ENCODE results near the gene NLRP3.

- TF ChIP-seq EZH2 (IDR thresholded peaks at IDR 0.05; ENCODE audit: insufficient read depth, poor library complexity, severe bottlenecking) (no peak), EZH2phosphoT487 (IDR thresholded peaks at IDR 0.05; ENCODE audit: insufficient read depth, low read depth) (no peak)
Observed at GRCh38 chr1:247419336-247419735, 3.4 kb downstream of the NLRP3 start.
